GM19099 (cell line): ENCODE results near the gene DCAF4.

Experiments used
- POLR2A ChIP-seq: IDR thresholded peaks from 3 replicates; pipeline ENCODE4 v1.6.1; 2011; ENCODE audit warnings: low read depth; ENCODE audit not compliant: insufficient read length; ENCODE audit errors: extremely low read depth

Gene DCAF4

GRCh38 chr14:72891666-72892102, 34.6 kb upstream of the DCAF4 start:
- no peak for TF ChIP-seq POLR2A

- no peak for TF ChIP-seq POLR2A
Measured at GRCh38 chr14:72892103-72892878, 34.0 kb upstream of the DCAF4 start.

GRCh38 chr14:72892879-72893635, 33.2 kb upstream of the DCAF4 start:
- TF ChIP-seq POLR2A: no peak

GRCh38 chr14:72893636-72894322, 32.5 kb upstream of the DCAF4 start, which contains the start of gene DPF3:
DPF3 (minus strand) TSS chr14:72894101; CDS start chr14:72894088, 13 bp downstream.
- TF ChIP-seq POLR2A: no peak

- no peak for TF ChIP-seq POLR2A
Measured at GRCh38 chr14:72894323-72894622, 32.0 kb upstream of the DCAF4 start.

GRCh38 chr14:72894623-72895378, 31.5 kb upstream of the DCAF4 start:
- TF ChIP-seq POLR2A: no peak

GRCh38 chr14:72898448-72898847, 27.8 kb upstream of the DCAF4 start:
- TF ChIP-seq POLR2A: no peak

GRCh38 chr14:72901361-72901760, 24.9 kb upstream of the DCAF4 start:
- TF ChIP-seq POLR2A: no peak

- no peak for TF ChIP-seq POLR2A
Measured at GRCh38 chr14:72902801-72903530, 23.3 kb upstream of the DCAF4 start.

- TF ChIP-seq POLR2A: no peak
Measured at GRCh38 chr14:72903716-72904115, 22.5 kb upstream of the DCAF4 start.

GRCh38 chr14:72904218-72904617, 22.0 kb upstream of the DCAF4 start:
- no peak for TF ChIP-seq POLR2A

GRCh38 chr14:72904840-72905561, 21.3 kb upstream of the DCAF4 start:
- TF ChIP-seq POLR2A: no peak

- TF ChIP-seq POLR2A: no peak
Measured at GRCh38 chr14:72906316-72906715, 19.9 kb upstream of the DCAF4 start.

GRCh38 chr14:72906879-72907278, 19.4 kb upstream of the DCAF4 start:
- no peak for TF ChIP-seq POLR2A
